Ishikawa (cell line): ENCODE data around the gene IL2RG.

ENCODE experiments used
- CEBPB ChIP-seq: IDR thresholded peaks from 2 replicates; pipeline ENCODE4 v1.6.1; 2012
- CREB1 ChIP-seq: IDR thresholded peaks from 2 replicates; pipeline ENCODE4 v1.6.1; 2012; ENCODE audit warnings: low read depth
- EGR1 ChIP-seq: IDR thresholded peaks from 2 replicates; pipeline ENCODE4 v1.6.1; 2012
- EP300 ChIP-seq: IDR thresholded peaks from 2 replicates; pipeline ENCODE4 v1.6.1; 2012; ENCODE audit warnings: borderline replicate concordance
- FOXM1 ChIP-seq: IDR thresholded peaks from 2 replicates; pipeline ENCODE4 v1.6.1; 2012; ENCODE audit warnings: low read depth, borderline replicate concordance
- MAX ChIP-seq: IDR thresholded peaks from 2 replicates; pipeline ENCODE4 v1.6.1; 2012
- NFIC ChIP-seq: IDR thresholded peaks from 2 replicates; pipeline ENCODE4 v1.6.1; 2012
- RAD21 ChIP-seq: IDR thresholded peaks from 2 replicates; pipeline ENCODE4 v1.6.1; 2012; ENCODE audit warnings: low read depth
- REST ChIP-seq: IDR thresholded peaks from 2 replicates; pipeline ENCODE4 v1.6.1; 2012; ENCODE audit warnings: low read depth, mild to moderate bottlenecking
- TAF1 ChIP-seq: IDR thresholded peaks from 2 replicates; pipeline ENCODE4 v1.6.1; 2012; ENCODE audit warnings: low read depth, mild to moderate bottlenecking
- TCF12 ChIP-seq: IDR thresholded peaks from 2 replicates; pipeline ENCODE4 v1.6.1; 2012; ENCODE audit warnings: low read depth
- TEAD4 ChIP-seq: IDR thresholded peaks from 2 replicates; pipeline ENCODE4 v1.6.1; 2012
- USF1 ChIP-seq: IDR thresholded peaks from 2 replicates; pipeline ENCODE4 v1.6.1; 2012
- YY1 ChIP-seq: IDR thresholded peaks from 2 replicates; pipeline ENCODE4 v1.6.1; 2012; ENCODE audit warnings: low read depth
- ZBTB7A ChIP-seq: IDR thresholded peaks from 2 replicates; pipeline ENCODE4 v1.6.1; 2012; ENCODE audit warnings: low read depth

IL2RG gene

GRCh38 chrX:71107245-71107644 lies 4.1 kb downstream of the IL2RG start:
- TF ChIP-seq REST (no peak), TAF1 (no peak), NFIC (no peak), ZBTB7A (no peak), TEAD4 (no peak), EP300 (no peak), CREB1 (no peak), RAD21 (no peak), FOXM1 (no peak), EGR1 (no peak), YY1 (no peak), USF1 (no peak), CEBPB (no peak)

- TF ChIP-seq TEAD4 = no peak
- no peak for TF ChIP-seq USF1
- TF ChIP-seq RAD21 = no peak
- no peak for TF ChIP-seq CEBPB
- no peak for TF ChIP-seq TAF1
- TF ChIP-seq NFIC = no peak
- TF ChIP-seq ZBTB7A = no peak
- no peak for TF ChIP-seq TCF12
- no peak for TF ChIP-seq YY1
- no peak for TF ChIP-seq CREB1
- no peak for TF ChIP-seq EGR1
- TF ChIP-seq MAX = no peak
- TF ChIP-seq REST = no peak
- no peak for TF ChIP-seq FOXM1
- TF ChIP-seq EP300 = no peak
Measured at GRCh38 chrX:71106427-71106826, 5.0 kb downstream of the IL2RG start, which contains the start of gene CXorf65. CXorf65 (minus strand) TSS chrX:71106740; CDS start chrX:71106556, 184 bp downstream.

GRCh38 chrX:71105628-71106027 lies 5.7 kb downstream of the IL2RG start:
- no peak for TF ChIP-seq TAF1
- TF ChIP-seq EGR1 = no peak
- no peak for TF ChIP-seq FOXM1

GRCh38 chrX:71103110-71103983 lies 8.0 kb downstream of the IL2RG start:
- TF ChIP-seq EGR1 (no peak), TEAD4 (no peak), FOXM1 (no peak), CREB1 (no peak), MAX (no peak), TAF1 (no peak), ZBTB7A (no peak), USF1 (no peak), EP300 (no peak), REST (no peak), NFIC (no peak), TCF12 (no peak), CEBPB (no peak), YY1 (no peak), RAD21 (no peak)
